B cell (primary cell): Measurements from ENCODE around the gene GHR.

Experiments
- EZH2 ChIP-seq: IDR thresholded peaks from 2 replicates; pipeline ENCODE4 v1.6.1; 2012; ENCODE audit warnings: borderline replicate concordance, low read depth, mild to moderate bottlenecking, moderate library complexity, low read length; ENCODE audit not compliant: insufficient read depth, poor library complexity, severe bottlenecking
- TF ChIP-seq, protein P1 (sequence below): fragments of 200-600 bp; IDR thresholded peaks from one replicate; pipeline ENCODE4 v1.8.0; 2022; ENCODE audit warnings: antibody characterized with exemption, mild to moderate bottlenecking

DNA sequence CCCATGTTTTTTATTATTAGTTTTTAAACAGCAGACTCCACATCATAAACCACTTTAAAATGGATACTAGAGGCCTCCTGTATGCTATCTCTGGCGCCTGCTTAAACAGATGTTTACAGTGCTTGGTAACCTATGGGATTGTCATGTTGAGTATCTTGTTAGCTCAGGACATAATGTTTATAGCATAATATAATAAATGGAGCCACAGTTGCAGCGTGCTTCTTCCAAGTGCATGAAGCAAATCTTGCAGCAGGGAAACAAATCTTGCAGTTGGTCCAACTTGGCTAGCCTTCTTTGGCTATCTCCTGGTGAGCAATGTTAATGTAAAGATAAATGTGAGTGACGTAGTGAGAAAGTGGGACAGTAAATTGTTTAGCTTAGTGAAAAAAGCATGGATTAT, 2.8 kb downstream of the GHR start:
- TF ChIP-seq, protein P1, sequence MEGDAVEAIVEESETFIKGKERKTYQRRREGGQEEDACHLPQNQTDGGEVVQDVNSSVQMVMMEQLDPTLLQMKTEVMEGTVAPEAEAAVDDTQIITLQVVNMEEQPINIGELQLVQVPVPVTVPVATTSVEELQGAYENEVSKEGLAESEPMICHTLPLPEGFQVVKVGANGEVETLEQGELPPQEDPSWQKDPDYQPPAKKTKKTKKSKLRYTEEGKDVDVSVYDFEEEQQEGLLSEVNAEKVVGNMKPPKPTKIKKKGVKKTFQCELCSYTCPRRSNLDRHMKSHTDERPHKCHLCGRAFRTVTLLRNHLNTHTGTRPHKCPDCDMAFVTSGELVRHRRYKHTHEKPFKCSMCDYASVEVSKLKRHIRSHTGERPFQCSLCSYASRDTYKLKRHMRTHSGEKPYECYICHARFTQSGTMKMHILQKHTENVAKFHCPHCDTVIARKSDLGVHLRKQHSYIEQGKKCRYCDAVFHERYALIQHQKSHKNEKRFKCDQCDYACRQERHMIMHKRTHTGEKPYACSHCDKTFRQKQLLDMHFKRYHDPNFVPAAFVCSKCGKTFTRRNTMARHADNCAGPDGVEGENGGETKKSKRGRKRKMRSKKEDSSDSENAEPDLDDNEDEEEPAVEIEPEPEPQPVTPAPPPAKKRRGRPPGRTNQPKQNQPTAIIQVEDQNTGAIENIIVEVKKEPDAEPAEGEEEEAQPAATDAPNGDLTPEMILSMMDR, result no peak
- no peak for TF ChIP-seq EZH2
